Neural cell (in vitro differentiated cells): ENCODE results near the gene RTP5. TPM values are rescaled to one million over a fixed set of nuclear protein-coding genes. Genes with fewer than 3 reads are reported as not detected.

ENCODE experiments used
- H2AFZ ChIP-seq: fragments of 200-600, 300-800 bp; sonication (generic), shearing (Covaris generic); 2 replicates; pipeline ENCODE4 v1.6.0; 2014; ENCODE audit warnings: low read depth, mild to moderate bottlenecking, antibody characterized with exemption, low read length, moderate library complexity
- H3F3A ChIP-seq: fragments of 200-600 bp; shearing (Covaris generic); 2 replicates; pipeline ENCODE4 v1.6.1; 2016; ENCODE audit warnings: mild to moderate bottlenecking, moderate library complexity, mixed read lengths, antibody characterized with exemption, low read length; ENCODE audit not compliant: insufficient read depth, poor library complexity, severe bottlenecking
- H3K27ac ChIP-seq: fragments of 200-600, 300-800 bp; sonication (generic), shearing (Covaris generic); 2 replicates; pipeline ENCODE4 v1.5.1; 2014; ENCODE audit warnings: mild to moderate bottlenecking, low read length, moderate library complexity
- H3K27me3 ChIP-seq: fragments of 300-800, 200-600 bp; sonication (generic), shearing (Covaris generic); 2 replicates; pipeline ENCODE4 v1.6.0; 2014; ENCODE audit warnings: mild to moderate bottlenecking, low read depth, low read length, moderate library complexity; ENCODE audit not compliant: insufficient read depth
- H3K36me3 ChIP-seq: fragments of 300-800, 200-600 bp; sonication (generic), shearing (Covaris generic); 2 replicates; pipeline ENCODE4 v1.5.1; 2014; ENCODE audit warnings: mild to moderate bottlenecking, antibody characterized with exemption, low read length, moderate library complexity; ENCODE audit not compliant: insufficient read depth
- H3K4me2 ChIP-seq: fragments of 300-800, 200-600 bp; sonication (generic), shearing (Covaris generic); 2 replicates; pipeline ENCODE4 v1.6.0; 2014; ENCODE audit warnings: mild to moderate bottlenecking, low read length
- H3K4me3 ChIP-seq: fragments of 300-800, 200-600 bp; sonication (generic), shearing (Covaris generic); 2 replicates; pipeline ENCODE4 v1.5.1; 2014; ENCODE audit warnings: mild to moderate bottlenecking, low read length, moderate library complexity
- H3K79me2 ChIP-seq: fragments of 200-600 bp; shearing (Covaris generic); replicated peaks from 2 replicates; pipeline ENCODE4 v1.6.0; 2014; ENCODE audit warnings: mild to moderate bottlenecking, low read length, moderate library complexity; ENCODE audit not compliant: insufficient read depth
- H3K9ac ChIP-seq: fragments of 300-800, 200-600 bp; sonication (generic), shearing (Covaris generic); 2 replicates; pipeline ENCODE4 v1.6.1; 2016; ENCODE audit warnings: mild to moderate bottlenecking, low read length, mixed read lengths
- H3K9me2 ChIP-seq: fragments of 200-600 bp; shearing (Covaris generic); 2 replicates; pipeline ENCODE4 v1.6.1; 2016; ENCODE audit warnings: mild to moderate bottlenecking, low read length, mixed read lengths; ENCODE audit not compliant: insufficient read depth
- H3K9me3 ChIP-seq: fragments of 200-600, 300-800 bp; sonication (generic), shearing (Covaris generic); 2 replicates; pipeline ENCODE4 v1.6.1; 2016; ENCODE audit warnings: mild to moderate bottlenecking, mixed run types, low read length, moderate library complexity, mixed read lengths
- H4K20me1 ChIP-seq: fragments of 200-600 bp; shearing (Covaris generic); 2 replicates; pipeline ENCODE4 v1.6.1; 2016; ENCODE audit warnings: mild to moderate bottlenecking, mixed run types; ENCODE audit not compliant: insufficient read depth
- CTCF ChIP-seq: fragments of 450-650 bp; IDR thresholded peaks from 2 replicates; pipeline ENCODE4 v1.5.1; 2014; ENCODE audit warnings: antibody characterized with exemption, mild to moderate bottlenecking, moderate library complexity; ENCODE audit not compliant: poor library complexity, severe bottlenecking
- EP300 ChIP-seq: fragments of 450-650 bp; conservative IDR thresholded peaks from 2 replicates; pipeline ENCODE4 v1.6.1; 2014; ENCODE audit warnings: antibody characterized with exemption, mild to moderate bottlenecking, moderate library complexity; ENCODE audit not compliant: poor library complexity, severe bottlenecking
- EZH2 ChIP-seq: fragments of 200-600, 300-800 bp; shearing (Covaris generic), sonication (generic); IDR thresholded peaks from 2 replicates; pipeline ENCODE4 v1.6.1; 2014; ENCODE audit warnings: antibody characterized with exemption, low read length, borderline replicate concordance, mild to moderate bottlenecking; ENCODE audit not compliant: insufficient read depth, poor library complexity, severe bottlenecking
- MXI1 ChIP-seq: fragments of 450-650 bp; conservative IDR thresholded peaks from 2 replicates; pipeline ENCODE4 v1.6.1; 2014; ENCODE audit warnings: antibody characterized with exemption, mild to moderate bottlenecking; ENCODE audit not compliant: poor library complexity, severe bottlenecking
- POLR2AphosphoS5 ChIP-seq: IDR thresholded peaks from 2 replicates; pipeline ENCODE4 v1.6.1; 2012
- RAD21 ChIP-seq: fragments of 450-650 bp; conservative IDR thresholded peaks from 2 replicates; pipeline ENCODE4 v1.6.1; 2014; ENCODE audit warnings: antibody characterized with exemption, mild to moderate bottlenecking, moderate library complexity
- REST ChIP-seq: IDR thresholded peaks from 2 replicates; pipeline ENCODE4 v1.6.1; 2012; ENCODE audit warnings: borderline replicate concordance
- SMC3 ChIP-seq: fragments of 450-650 bp; conservative IDR thresholded peaks from 2 replicates; pipeline ENCODE4 v1.6.1; 2014; ENCODE audit warnings: antibody characterized with exemption, mild to moderate bottlenecking, moderate library complexity; ENCODE audit not compliant: poor library complexity
- TAF1 ChIP-seq: IDR thresholded peaks from 2 replicates; pipeline ENCODE4 v1.6.1; 2012; ENCODE audit warnings: low read depth
- polyA plus RNA-seq: library from polyadenylated mRNA; depleted of rRNA; stranded (reverse); fragments of >200 nt; gene quantifications from 2 replicates; pipeline ENCODE4 v1.2.3, GENCODE V29; 2014

The RTP5 gene
- polyA plus RNA-seq, 1 donor from 2014 or later: 1.8 TPM

- H2AFZ ChIP-seq: no peak overlapping the region
- no peaks in the 10 kb centered on the region for H4K20me1 ChIP-seq
- H3K36me3 ChIP-seq: no peaks in the 10 kb centered on the region
- H3K27me3 ChIP-seq: no peaks in the 10 kb centered on the region
- H3K9ac ChIP-seq: no peak overlapping the region
- no peak for TF ChIP-seq POLR2AphosphoS5
- TF ChIP-seq CTCF: no peak
- no peak for TF ChIP-seq TAF1
- no peaks in the 10 kb centered on the region for H3K9me3 ChIP-seq
- no peaks in the 10 kb centered on the region for H3K79me2 ChIP-seq
- H3K4me3 ChIP-seq: no peak overlapping the region
- H3K4me2 ChIP-seq: no peak overlapping the region
- H3F3A ChIP-seq: no peaks in the 10 kb centered on the region
- H3K9me2 ChIP-seq: no peaks in the 10 kb centered on the region
- no peak overlapping the region for H3K27ac ChIP-seq
Measured at GRCh38 chr2:241894681-241895426, 25.3 kb downstream of the RTP5 start.

GRCh38 chr2:241895427-241895711 lies 25.8 kb downstream of the RTP5 start:
- Histone ChIP-seq H4K20me1 (no peaks in the 10 kb centered on the region), H3K27ac (no peak overlapping the region), H2AFZ (no peak overlapping the region), H3F3A (no peaks in the 10 kb centered on the region), H3K79me2 (no peaks in the 10 kb centered on the region), H3K9me3 (no peaks in the 10 kb centered on the region), H3K4me3 (no peak overlapping the region), H3K9me2 (no peaks in the 10 kb centered on the region), H3K27me3 (no peaks in the 10 kb centered on the region), H3K36me3 (no peaks in the 10 kb centered on the region), H3K4me2 (no peak overlapping the region), H3K9ac (no peak overlapping the region)
- TF ChIP-seq SMC3 (no peak), CTCF (no peak), EZH2 (no peak), RAD21 (no peak), REST (no peak), POLR2AphosphoS5 (no peak), EP300 (no peak), MXI1 (no peak), TAF1 (no peak)
